GM21717 (cell line): ENCODE results near the gene NCOA7.

Source experiments
- ATAC-seq: cut with Tn5 transposase; IDR thresholded peaks from one replicate; pipeline ENCODE4 v1.9.1; 2021; ENCODE audit warnings: mild to moderate bottlenecking, moderate library complexity; ENCODE audit not compliant: unreplicated experiment

NCOA7 gene, protein sequence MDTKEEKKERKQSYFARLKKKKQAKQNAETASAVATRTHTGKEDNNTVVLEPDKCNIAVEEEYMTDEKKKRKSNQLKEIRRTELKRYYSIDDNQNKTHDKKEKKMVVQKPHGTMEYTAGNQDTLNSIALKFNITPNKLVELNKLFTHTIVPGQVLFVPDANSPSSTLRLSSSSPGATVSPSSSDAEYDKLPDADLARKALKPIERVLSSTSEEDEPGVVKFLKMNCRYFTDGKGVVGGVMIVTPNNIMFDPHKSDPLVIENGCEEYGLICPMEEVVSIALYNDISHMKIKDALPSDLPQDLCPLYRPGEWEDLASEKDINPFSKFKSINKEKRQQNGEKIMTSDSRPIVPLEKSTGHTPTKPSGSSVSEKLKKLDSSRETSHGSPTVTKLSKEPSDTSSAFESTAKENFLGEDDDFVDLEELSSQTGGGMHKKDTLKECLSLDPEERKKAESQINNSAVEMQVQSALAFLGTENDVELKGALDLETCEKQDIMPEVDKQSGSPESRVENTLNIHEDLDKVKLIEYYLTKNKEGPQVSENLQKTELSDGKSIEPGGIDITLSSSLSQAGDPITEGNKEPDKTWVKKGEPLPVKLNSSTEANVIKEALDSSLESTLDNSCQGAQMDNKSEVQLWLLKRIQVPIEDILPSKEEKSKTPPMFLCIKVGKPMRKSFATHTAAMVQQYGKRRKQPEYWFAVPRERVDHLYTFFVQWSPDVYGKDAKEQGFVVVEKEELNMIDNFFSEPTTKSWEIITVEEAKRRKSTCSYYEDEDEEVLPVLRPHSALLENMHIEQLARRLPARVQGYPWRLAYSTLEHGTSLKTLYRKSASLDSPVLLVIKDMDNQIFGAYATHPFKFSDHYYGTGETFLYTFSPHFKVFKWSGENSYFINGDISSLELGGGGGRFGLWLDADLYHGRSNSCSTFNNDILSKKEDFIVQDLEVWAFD

GRCh38 chr6:125790358-125791150 is at the start of gene NCOA7:
NCOA7 (plus strand) TSS chr6:125790960; CDS start chr6:125815355, 24,395 bp downstream.
- ATAC-seq: peak; percentile 76

- no peak for ATAC-seq
These were observed 49.4 kb upstream of the NCOA7 start for GRCh38 chr6:125741336-125741735.

- no peak for ATAC-seq
These were observed 48.7 kb upstream of the NCOA7 start for GRCh38 chr6:125742024-125742423.

DNA sequence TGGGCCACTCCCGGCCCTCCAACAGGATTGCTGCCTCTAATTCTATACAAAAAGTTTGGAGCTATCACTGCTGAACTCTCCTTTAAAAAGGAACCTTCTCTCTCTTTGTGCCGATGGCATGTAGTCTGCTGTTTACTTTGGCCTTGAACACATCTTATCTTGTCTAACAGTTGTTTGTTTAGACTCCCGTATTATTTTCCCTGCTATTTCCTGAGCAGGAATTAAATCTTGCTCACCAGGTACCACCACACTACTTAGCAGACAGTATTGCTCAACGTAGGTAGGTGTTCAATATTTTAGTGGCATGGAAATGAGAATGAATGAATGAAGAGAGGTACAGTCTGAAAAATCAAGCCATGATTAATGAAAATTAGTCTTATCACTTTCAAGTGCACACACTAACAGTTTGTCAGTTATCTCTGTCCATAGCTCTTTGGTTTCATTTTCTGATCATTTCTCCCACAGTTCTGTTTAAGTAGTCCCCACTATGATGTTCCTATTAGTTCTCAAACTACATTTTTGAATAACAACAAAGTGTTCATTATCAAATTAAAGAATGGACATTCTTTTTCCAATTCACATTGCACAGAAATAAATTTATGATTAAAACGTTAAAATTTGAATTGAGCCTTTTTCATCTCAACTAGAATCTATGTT is 48.2 kb upstream of the NCOA7 start:
- no peak for ATAC-seq

DNA sequence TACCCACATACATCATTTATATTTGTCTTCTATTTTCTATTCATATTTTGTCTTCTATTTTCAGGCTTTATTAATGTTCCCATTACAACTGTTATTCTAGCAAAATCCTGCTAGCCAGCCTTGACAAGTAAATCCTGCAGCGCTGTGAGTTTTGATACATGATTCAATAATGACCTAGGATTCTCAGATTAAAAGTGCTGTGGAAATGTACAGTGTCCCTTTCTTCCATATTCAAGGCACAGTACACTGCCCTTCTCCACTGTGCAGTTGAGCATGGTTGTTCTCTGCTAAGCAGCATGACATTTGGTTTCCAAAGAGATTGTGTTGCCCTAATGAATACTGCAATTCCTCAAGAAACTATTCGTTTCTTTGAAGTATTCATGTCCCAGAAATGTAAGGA is 47.2 kb upstream of the NCOA7 start:
- no peak for ATAC-seq

DNA sequence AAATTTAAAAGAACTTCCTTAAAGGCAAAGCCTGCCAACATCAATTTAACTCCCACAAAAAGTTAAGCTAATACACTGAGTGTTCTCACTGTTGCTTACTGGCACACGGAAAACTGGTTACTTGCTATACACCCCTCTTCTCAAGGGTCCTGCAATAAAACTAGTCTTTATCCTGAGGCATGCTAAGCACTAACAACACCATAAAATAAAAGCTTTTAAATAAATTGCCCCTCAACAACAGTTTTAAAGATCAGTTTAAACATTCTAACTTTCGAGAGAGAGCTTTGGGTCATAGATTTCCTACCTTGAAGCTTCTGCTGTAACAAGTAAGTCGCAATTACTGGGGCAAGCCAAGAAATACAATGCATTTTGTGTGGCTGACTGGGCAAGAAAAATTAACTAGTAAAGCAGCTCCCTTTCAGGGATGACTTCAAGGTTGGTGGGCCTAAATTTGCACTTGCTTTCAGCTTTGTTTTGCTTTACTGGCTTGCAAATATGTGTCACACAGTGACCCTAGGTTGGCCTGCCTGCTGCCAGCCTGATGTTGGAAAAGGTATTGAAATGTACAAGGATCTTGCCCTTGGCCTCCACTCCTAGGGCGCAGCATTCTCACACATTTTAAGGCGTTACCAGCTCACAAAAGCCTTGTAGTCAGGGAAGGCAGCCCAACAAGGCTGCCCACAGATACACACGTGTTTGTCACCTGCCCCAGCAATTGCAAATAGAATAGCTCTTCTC is 45.3 kb upstream of the NCOA7 start:
- ATAC-seq: no peak

DNA sequence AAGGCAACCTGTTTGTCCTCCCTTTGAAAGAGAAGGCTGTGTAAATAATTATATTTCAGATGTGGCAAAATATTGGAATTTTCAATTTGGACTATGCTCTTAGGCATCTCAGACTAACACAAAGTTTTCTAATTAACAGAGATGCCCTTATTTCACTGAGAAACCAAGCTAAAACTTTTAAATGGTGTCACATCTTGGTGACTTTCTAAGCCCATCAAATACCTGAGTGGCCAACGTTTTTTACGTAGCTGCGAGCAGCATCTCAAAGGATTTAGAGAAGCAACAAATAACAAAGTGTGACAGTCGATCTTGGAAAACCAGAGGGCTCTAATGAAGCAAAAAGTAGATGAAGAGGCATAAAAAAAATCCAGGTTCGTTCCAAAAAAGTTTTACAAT is 44.7 kb upstream of the NCOA7 start:
- ATAC-seq: no peak

DNA sequence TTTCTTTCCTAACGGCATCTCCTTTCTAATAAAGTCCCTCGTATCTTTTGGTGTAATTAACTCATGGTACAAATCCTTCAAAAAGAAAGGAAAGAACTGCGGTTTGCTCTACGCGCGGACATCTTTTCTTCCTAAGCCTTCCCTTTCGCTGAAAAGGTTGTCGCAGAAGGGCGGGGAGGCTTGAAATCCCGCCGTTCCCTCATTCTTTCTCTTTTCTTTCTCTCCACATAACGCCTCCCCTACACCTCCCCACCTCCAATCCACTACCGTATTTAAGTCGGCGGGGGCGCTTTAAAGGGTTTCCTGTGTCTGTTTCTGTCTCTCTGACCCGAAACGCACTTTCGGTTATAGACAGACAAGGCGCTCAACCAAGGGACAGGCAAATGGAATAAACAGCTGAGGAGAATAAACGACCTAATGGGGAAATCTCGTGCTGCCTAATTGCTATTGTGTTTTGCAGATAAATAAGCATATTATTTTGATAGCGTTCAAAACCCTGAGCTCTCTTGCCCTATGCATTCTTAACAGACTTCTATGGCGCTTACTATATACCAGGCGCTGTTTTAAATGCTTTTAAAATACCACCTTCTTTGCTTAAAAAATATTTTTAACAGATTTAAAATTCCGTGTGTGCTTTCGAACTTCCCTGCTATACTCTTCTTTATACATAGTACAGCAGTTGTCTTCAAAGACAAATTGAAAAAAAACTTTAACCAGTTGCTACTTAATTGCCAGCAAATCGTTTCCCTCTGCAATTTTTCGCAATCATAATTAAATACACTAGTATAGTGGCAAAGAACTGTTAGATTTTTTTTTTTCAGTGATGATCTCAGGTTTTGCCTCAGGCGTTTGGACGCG is 43.8 kb upstream of the NCOA7 start:
- ATAC-seq: peak; percentile 73

DNA sequence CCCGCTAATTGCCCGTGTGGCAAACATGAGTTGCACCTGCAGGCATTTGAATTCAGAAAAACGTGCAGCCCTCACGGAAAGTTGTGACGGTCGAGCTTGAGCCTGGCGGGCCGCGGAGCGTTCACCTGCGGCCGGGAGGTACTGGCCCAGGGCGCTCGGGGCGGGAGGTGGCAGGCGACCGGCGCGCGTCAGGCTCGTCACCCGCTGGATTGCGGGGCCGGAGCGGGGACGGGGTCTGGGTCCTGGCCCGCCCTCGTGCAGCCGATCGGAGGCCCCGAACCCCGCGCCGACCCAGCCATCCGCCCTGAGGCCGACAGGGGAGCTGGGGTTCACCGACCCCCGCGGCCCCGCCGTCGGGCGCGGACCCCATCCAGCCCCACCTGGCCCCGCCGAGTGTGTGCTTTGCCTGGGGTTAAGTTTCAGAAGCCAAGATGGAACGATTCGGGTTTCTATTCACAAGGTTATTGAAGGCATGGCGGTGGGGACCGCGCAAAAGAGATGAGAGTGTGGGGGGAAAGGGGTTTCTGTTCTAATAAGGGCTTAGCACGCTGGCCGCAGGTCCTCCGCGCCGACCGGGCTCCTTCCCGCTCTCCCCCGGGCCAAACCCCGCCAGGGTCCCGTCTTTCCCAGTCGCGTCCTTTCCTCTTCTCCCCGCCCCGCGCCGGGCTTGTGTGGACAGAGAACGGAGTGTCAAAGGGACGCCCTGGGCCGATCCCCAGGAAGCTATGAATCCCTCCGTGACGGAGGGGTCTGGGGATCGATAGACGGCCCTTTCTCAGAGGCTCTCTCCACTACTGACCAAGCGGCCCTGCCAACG is 43.0 kb upstream of the NCOA7 start:
- no peak for ATAC-seq

DNA sequence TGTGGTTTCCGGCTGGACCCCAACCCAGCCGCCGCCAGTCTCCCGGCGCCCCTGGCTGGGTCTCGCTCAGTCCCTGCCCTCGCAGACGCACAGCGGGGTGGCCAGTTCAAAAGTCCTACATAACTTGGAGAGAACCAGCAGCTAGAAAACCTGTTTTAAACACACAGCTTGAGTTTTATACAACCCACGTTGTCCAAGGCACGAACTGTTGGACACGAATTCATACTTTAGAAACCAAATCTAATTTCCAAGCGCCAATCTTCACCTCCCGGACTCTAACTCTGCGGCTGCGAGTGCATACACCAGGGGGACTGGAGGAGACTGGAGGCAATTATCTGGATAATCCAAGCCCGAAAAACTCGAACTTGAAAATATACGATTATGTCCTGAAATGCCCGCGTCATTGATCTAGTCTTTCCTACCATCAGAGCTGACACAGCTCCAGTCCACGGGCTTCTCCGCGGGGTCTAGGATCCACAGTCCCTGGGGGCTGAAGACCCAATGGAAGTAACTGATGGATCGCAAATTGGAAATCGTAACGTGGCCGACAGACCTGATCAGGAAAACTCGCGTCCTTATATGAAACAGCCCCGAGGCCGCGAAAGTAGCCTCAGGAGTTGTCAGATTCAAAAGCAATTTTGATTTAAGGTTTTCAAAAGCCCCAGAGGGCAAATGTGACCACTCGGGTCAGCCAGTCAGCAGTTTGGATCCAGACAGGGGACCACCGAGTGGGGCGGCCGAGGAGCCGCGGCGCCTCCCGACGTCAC is 42.2 kb upstream of the NCOA7 start:
- no peak for ATAC-seq

DNA sequence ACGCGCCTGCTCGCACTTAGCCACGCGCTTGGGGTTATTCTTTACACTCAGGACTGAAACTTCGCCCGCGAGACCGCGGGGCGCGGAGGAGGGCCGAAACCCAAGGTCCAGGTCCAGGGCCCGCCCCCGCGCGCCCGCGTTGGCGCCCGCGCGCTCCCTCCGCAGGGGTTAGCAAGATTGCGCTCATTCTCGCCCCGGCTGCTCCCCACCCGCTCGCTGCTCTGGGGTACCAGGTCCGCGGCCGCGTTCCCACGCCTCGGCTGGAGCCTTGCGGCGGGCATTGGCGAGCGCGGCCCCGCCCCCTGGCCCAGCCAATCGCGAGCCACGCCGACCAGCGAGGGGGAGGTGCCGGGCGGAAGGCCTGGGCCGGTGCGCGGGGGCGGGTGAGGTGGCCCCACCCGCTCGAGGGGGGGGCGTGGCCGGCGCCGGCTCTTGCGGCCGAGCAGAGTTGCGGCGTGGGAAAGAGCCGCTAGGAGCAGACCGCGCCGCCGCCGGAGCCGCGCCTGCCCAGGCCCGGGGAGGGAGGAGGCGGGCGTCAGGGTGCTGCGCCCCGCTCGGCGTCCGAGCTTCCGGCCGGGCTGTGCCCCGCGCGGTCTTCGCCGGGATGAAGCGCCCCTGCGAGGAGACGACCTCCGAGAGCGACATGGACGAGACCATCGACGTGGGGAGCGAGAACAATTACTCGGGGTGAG is 41.4 kb upstream of the NCOA7 start, which contains the start of gene HEY2:
Gene HEY2 (plus strand): TSS at position 460 of the 692 bp plus-strand sequence. CDS start 145 bp downstream, at position 605.
- ATAC-seq: peak; percentile 79

DNA sequence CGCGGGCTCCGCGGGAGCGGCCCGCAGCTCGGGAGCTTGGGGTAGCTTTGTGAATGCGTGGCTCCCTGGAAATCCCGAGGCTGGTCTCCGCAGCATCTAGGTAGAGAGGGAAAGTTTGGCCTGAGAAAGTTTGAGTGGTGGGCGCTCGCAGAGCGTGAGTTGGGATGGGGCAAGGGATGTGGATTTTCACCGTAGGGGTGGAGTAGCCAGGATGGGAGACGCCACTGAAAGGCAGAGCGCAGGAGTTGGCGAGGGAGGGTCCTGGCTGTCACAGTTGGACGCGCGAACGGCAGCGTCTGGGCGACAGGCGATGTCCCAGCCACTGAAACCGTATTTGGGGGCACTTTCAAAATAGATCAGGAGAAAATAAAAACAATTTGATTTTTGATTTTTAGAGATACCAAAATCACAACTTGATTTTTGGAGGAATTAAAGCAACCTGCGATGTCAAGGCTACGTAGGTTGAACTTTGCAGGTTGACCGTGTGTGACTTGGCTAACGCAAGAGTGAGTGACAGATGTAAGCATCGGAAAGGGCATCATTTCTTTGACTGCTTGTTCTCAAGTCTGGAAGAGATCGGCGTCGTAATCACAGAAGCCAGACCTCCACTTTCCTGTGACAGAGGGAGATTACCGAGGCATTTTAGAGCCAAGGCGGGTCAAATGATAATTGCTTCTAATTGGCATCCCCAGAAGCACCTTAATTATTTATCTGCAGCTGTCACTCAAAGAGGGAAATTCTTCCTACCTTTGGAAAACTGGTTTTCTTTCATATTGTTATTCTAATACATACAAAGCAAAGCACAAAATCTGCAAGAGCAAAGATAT is 40.7 kb upstream of the NCOA7 start:
- no peak for ATAC-seq

GRCh38 chr6:125750692-125751333 is 39.9 kb upstream of the NCOA7 start:
- ATAC-seq: no peak

DNA sequence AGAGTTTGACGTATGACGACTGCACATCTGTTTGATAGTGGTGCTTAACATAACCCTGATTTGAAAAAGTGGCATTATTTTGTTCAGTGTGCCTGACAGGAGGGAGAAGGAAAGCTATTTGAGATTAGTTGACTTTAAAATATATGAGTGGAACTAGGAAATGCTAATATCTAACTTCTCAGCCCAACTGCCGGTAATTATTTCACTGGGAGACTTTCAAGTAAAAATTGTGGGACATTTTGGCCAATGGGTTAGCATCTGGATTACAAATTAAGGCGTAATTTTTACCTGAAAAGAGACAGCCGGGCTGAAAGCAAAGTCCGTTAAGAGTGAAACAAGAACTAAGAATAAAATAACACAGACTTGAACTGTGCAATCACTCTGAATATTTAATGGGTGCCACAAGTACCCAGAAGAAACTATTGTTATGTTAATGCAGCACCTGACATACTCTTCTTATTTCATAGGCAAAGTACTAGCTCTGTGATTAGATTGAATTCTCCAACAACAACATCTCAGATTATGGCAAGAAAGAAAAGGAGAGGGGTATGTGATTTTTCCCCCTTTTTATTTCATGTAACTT is 39.3 kb upstream of the NCOA7 start:
- no peak for ATAC-seq

DNA sequence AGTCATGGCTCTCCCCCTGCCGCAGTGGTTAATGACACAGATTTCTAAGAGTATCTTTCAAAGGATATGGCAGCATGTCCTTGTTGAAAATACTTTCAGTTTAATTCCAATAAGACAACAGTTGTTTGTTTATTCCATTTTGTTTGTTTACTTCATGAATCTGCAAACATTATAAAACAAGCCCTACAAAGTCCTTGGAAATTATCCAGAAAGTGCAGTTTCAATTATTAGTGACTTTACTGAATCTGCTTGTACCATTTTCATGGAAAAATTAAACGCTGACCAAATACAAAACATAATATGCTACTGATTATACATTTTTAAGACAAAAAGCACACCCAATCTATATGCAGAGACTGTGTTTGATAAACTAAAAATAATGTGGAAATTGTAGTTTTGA is 38.0 kb upstream of the NCOA7 start:
- ATAC-seq: no peak
